Heart left ventricle (tissue), 13 donors: ENCODE results near the gene DYNC1H1.

Source experiments
- POLR2A ChIP-seq, 2 donors: fragments of 450-650 bp; IDR thresholded peaks; one replicate each; pipeline ENCODE4 v1.6.1; 2017; ENCODE audit warnings: antibody characterized with exemption in 2 of 2, mild to moderate bottlenecking in 2 of 2, moderate library complexity in 2 of 2
- TF ChIP-seq, protein P1 (sequence below), 12 donors: fragments of 200-600 bp; sonication (generic) in 4 of 12; IDR thresholded peaks; one replicate each; pipeline versions ENCODE4 v1.5.0 to v1.8.0; 2018 to 2022; ENCODE audit warnings: antibody characterized with exemption in 12 of 12, mild to moderate bottlenecking in 5 of 12
- donor health status: ischemic (EF 13 %, LVEDD 7.1; RV severe dilation, severe dysfunction).
- donor health status: DM: no; HTN: yes; CAD: no.
- donor health status: DM: no; HTN: no; CAD: no.
- donor health status: ischemic (EF 25% LVEDD 6.9; RV normal size, moderate dysfunction).
- donor health status: ischemic (EF 25% LVEDD 5.7; RV mildly dilated, moderate dysfunction).
- donor health status: ischemic (EF 35%, LVEDD 5.7; RV mildly dilated, moderate dysfunction).
- donor health status: nonischemic (EF 11% LVEDD 7.7; RV severe dilation, severe dysfunction).
- donor health status: DM: yes; HTN: yes; CAD: no.
- donor health status: PGD.
- donor health status: ischemic (EF 29% LVEDD 5.4; RV normal size, mild dysfunction).
- donor health status: nonischemic (EF 23%, LVEDD 6.1; RV moderate dilation, normal function).

DNA sequence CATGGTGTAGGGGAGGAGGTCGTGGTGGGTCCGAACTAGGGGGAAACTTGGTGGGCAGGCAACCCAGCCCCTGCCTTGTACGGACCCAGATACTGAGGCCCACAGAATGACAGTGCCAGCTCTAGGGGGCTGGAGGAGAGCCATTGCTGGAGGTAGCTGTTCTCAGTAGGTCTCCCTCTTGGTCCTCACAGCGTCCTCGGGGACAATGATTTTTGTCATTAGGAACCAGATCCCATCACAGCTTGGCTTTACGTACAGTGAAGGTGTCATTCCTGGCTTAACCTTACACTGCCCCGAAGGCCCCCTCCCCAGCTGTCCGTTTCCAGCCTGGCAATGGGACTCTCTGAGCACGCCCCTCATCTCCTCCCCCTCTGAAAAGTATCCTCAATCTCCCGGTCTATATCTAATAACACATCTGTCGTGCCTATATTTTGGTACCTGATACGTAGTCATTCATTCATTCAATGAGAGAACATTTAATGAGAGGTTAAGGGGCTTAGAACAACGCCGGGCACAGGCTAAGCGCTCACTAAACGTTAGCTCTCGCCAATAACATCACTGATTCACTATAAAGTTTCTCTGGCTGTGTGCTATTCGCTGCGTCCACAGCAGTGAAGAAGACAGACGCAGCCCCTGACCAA, 597 bp upstream of the DYNC1H1 start:
- TF ChIP-seq, protein P1, sequence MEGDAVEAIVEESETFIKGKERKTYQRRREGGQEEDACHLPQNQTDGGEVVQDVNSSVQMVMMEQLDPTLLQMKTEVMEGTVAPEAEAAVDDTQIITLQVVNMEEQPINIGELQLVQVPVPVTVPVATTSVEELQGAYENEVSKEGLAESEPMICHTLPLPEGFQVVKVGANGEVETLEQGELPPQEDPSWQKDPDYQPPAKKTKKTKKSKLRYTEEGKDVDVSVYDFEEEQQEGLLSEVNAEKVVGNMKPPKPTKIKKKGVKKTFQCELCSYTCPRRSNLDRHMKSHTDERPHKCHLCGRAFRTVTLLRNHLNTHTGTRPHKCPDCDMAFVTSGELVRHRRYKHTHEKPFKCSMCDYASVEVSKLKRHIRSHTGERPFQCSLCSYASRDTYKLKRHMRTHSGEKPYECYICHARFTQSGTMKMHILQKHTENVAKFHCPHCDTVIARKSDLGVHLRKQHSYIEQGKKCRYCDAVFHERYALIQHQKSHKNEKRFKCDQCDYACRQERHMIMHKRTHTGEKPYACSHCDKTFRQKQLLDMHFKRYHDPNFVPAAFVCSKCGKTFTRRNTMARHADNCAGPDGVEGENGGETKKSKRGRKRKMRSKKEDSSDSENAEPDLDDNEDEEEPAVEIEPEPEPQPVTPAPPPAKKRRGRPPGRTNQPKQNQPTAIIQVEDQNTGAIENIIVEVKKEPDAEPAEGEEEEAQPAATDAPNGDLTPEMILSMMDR (IDR thresholded peaks at IDR 0.05) = no peak
- no peak for TF ChIP-seq POLR2A (IDR thresholded peaks at IDR 0.05)
